LNCAP (cell line): ENCODE data around the gene WWOX.

Experiments
- TF ChIP-seq, protein P1 (sequence below): fragments of 450-650 bp; IDR thresholded peaks from 2 replicates; pipeline ENCODE4 v1.5.1; 2017; ENCODE audit warnings: mild to moderate bottlenecking

Gene WWOX

DNA sequence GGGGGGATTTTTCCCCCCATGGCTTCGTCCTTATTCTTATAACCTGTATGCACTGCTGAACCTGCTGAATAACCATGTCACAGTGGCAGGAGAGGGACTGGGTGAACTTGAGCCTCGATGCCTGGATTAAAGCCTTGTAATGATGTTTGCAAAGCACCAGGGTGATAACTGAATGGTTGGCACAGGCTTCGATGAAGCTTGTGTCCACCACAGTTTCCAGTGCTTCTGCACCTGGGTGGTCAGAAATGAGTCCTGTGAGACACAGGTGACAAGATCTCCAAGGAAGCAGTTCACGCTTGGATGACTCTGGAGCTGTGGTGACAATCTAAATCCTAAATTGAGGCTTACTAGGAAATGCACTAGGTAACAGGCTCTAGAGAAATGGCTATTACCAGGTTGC lies 771.8 kb downstream of the WWOX start:
- TF ChIP-seq, protein P1, sequence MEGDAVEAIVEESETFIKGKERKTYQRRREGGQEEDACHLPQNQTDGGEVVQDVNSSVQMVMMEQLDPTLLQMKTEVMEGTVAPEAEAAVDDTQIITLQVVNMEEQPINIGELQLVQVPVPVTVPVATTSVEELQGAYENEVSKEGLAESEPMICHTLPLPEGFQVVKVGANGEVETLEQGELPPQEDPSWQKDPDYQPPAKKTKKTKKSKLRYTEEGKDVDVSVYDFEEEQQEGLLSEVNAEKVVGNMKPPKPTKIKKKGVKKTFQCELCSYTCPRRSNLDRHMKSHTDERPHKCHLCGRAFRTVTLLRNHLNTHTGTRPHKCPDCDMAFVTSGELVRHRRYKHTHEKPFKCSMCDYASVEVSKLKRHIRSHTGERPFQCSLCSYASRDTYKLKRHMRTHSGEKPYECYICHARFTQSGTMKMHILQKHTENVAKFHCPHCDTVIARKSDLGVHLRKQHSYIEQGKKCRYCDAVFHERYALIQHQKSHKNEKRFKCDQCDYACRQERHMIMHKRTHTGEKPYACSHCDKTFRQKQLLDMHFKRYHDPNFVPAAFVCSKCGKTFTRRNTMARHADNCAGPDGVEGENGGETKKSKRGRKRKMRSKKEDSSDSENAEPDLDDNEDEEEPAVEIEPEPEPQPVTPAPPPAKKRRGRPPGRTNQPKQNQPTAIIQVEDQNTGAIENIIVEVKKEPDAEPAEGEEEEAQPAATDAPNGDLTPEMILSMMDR = no peak

DNA sequence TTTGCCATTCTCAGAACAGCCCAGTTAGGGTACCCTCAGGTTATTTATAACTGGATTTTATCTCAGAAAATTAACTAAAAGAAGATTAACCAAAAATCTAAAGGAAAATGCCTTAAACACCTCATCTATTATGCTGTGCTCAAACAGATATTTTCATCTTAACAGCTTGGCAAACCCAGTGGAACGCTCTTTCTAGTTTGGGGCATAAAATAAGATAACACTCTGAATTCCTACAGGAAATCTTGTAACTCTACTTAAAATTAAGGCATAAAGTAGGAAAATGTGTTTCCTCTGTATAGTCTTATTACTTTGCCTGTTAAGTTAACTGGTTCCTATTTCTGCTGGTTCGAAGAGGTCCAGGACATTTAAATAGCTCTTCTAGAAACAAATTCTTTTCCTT lies 777.2 kb downstream of the WWOX start:
- TF ChIP-seq, protein P1 = no peak

DNA sequence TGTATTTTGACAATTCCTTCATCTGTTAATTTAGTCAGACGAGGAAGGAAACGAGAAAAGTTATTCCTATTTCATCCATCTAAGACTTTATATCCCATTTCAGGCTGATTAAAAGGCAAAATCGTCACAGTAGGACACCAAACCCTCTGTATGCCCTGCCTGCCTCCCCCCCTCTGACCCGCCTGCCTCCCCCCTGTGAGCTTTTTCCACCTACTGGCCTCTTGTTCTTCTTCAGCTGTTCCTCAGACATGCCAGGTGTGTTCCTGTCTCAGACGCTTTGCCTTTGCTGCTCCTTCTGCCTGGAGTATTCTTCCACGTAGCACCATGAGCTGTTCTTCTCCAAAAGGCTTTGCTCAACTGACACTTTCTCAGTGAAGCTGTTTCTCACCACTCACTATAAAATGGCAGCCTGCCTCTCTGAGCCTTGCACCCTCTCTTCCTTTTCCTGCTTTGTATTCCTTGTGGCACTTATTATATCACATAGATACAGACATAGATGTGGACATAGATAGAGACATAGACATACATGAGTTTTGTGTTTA lies 777.7 kb downstream of the WWOX start:
- TF ChIP-seq, protein P1 = no peak

DNA sequence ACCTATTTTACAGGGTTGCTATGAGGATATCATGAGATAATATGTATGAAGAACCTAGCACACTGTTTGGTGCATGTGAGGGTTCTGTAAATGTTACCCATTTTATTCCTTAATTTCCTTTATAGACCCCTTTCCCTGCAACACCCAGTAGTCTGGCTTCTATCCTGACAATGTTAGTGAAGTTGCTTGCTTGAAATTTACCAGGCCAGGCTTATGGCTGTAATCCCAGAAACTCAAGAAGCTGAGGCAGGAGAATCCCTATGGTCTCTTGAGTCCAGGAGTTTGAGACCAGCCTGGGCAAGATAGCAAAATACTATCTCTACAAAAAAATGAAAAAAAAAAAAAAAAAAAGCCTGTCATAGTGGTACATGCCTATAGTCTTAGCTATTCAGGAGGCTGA lies 779.1 kb downstream of the WWOX start:
- TF ChIP-seq, protein P1 = no peak

DNA sequence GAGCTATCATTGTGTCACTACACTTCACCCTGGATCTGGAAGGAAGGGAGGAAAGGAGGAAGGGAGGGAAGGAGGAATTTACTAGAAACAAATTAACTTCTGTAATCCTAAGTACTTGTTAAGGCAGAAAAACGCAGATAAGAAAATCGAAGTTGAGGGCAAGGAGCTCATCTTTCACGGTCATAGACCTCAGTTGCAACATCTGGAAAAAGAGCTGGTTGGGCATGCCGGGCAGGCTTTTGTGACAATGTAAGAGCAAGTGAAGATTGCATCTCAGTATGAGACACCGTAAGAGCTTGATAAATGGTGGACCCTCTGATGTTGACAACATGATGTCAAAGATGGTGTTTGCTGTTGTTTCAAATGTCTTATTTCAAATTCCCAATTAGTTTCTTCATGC lies 779.6 kb downstream of the WWOX start:
- TF ChIP-seq, protein P1 = no peak

DNA sequence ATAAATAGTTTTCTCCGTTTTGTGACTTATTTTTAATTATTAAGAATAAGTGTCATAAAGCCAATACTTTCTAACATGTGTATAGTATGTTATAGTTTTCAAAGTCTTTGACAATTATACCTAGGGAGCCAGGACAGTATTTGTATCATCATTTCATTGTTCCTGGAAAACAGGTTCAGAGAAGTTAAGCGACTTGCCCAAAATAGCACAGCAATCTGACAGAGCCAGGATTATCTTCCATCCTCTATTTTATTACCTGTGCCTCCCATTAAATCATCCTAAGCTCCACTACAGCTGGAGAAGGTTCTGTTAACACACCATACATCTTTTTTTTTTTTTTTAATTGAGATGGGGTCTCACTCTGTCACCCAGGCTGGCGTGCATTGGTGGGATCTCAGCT lies 782.7 kb downstream of the WWOX start:
- TF ChIP-seq, protein P1 = no peak

DNA sequence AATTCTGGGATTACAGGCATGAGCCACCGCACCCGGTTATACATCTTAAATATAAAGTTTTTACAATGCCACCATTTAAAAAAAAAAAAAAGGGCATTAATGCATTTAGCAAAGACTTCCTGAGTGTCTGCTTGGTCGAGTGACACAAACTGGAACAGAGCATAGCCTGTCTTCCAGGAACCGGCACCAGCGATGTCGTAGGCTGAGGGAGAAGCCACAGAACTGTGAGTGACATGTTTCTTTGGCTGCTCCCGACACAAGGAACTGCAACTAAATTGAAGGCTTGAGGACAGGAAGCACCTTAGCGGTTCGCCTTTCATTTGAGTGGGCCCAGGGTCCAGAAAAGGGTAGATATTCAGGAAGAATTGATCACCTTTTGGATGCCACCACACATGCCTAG lies 783.3 kb downstream of the WWOX start:
- TF ChIP-seq, protein P1 = no peak

DNA sequence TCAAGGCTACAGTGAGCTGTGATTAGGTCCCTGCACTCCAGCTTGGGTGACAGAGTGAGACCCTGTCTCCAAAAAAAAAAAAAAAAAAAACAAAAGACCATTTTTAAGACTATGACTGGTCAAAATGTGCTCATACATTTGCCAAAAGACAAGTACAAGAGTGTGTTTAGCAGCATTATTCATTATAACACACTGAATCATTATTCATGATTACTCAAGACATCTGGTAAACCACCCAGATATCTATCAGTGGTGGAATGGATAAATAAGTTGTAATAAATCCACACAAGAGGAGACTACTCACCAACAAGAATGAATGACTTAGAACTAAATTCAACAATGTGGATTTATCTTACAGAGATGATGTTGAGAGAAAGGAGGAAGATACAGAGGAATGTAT lies 784.8 kb downstream of the WWOX start:
- TF ChIP-seq, protein P1 = no peak
